Loucy (cell line): Measurements from ENCODE around the gene SFRP5.

Experiments
- H2AFZ ChIP-seq: fragments of 200-600 bp; sonication (generic); 2 replicates; pipeline ENCODE4 v1.6.0; 2016; ENCODE audit warnings: antibody characterized with exemption, mild to moderate bottlenecking, low read length, moderate library complexity
- H3F3A ChIP-seq: fragments of 200-600 bp; 2 replicates; pipeline ENCODE4 v1.6.0; 2016; ENCODE audit warnings: antibody characterized with exemption, low read depth, mild to moderate bottlenecking
- H3K27me3 ChIP-seq: fragments of 200-600 bp; sonication (generic); 2 replicates; pipeline ENCODE4 v1.6.1; 2014; ENCODE audit warnings: low read length, mild to moderate bottlenecking; ENCODE audit not compliant: insufficient read depth, poor library complexity, severe bottlenecking
- H3K36me3 ChIP-seq: fragments of 200-600 bp; sonication (generic); 2 replicates; pipeline ENCODE4 v1.6.1; 2016; ENCODE audit warnings: low read length; ENCODE audit not compliant: insufficient read depth
- H3K4me1 ChIP-seq: fragments of 200-600 bp; sonication (generic); 2 replicates; pipeline ENCODE4 v1.5.1; 2014; ENCODE audit warnings: low read length, mild to moderate bottlenecking; ENCODE audit not compliant: insufficient read depth, poor library complexity, severe bottlenecking
- H3K4me2 ChIP-seq: fragments of 200-600 bp; sonication (generic); 2 replicates; pipeline ENCODE4 v1.6.0; 2014; ENCODE audit warnings: antibody characterized with exemption, low read length, low read depth, mild to moderate bottlenecking; ENCODE audit not compliant: poor library complexity, severe bottlenecking
- H3K4me3 ChIP-seq: fragments of 200-600 bp; sonication (generic); 2 replicates; pipeline ENCODE4 v1.5.1; 2014; ENCODE audit warnings: low read length, mild to moderate bottlenecking, mixed read lengths; ENCODE audit not compliant: poor library complexity, severe bottlenecking
- H3K79me2 ChIP-seq: fragments of 200-600 bp; sonication (generic); 2 replicates; pipeline ENCODE4 v1.6.1; 2014; ENCODE audit warnings: low read length; ENCODE audit not compliant: insufficient read depth
- H3K9ac ChIP-seq: fragments of 200-600 bp; sonication (generic); 2 replicates; pipeline ENCODE4 v1.6.0; 2014; ENCODE audit warnings: mild to moderate bottlenecking, low read depth, low read length, moderate library complexity; ENCODE audit not compliant: poor library complexity, severe bottlenecking
- H3K9me2 ChIP-seq: fragments of 200-600 bp; sonication (generic); replicated peaks from 2 replicates; pipeline ENCODE4 v1.6.1; 2016; ENCODE audit warnings: low read depth, low read length, mixed read lengths
- H3K9me3 ChIP-seq: fragments of 200-600 bp; sonication (generic); 2 replicates; pipeline ENCODE4 v1.6.1; 2014; ENCODE audit warnings: mild to moderate bottlenecking, antibody characterized with exemption, low read length, low read depth; ENCODE audit not compliant: insufficient read depth
- H4K20me1 ChIP-seq: fragments of 200-600 bp; sonication (generic); 2 replicates; pipeline ENCODE4 v1.6.0; 2014; ENCODE audit warnings: antibody characterized with exemption, low read length, mild to moderate bottlenecking; ENCODE audit not compliant: insufficient read depth, poor library complexity, severe bottlenecking
- EZH2phosphoT487 ChIP-seq: fragments of 200-600 bp; IDR thresholded peaks from 2 replicates; pipeline ENCODE4 v1.6.1; 2018; ENCODE audit warnings: antibody characterized with exemption, mild to moderate bottlenecking, moderate library complexity, borderline replicate concordance
- TF ChIP-seq, protein P1 (sequence below): fragments of 200-600 bp; sonication (generic); conservative IDR thresholded peaks from 2 replicates; pipeline ENCODE4 v1.5.1; 2014; ENCODE audit warnings: mild to moderate bottlenecking, antibody characterized with exemption, low read length

SFRP5 gene

DNA sequence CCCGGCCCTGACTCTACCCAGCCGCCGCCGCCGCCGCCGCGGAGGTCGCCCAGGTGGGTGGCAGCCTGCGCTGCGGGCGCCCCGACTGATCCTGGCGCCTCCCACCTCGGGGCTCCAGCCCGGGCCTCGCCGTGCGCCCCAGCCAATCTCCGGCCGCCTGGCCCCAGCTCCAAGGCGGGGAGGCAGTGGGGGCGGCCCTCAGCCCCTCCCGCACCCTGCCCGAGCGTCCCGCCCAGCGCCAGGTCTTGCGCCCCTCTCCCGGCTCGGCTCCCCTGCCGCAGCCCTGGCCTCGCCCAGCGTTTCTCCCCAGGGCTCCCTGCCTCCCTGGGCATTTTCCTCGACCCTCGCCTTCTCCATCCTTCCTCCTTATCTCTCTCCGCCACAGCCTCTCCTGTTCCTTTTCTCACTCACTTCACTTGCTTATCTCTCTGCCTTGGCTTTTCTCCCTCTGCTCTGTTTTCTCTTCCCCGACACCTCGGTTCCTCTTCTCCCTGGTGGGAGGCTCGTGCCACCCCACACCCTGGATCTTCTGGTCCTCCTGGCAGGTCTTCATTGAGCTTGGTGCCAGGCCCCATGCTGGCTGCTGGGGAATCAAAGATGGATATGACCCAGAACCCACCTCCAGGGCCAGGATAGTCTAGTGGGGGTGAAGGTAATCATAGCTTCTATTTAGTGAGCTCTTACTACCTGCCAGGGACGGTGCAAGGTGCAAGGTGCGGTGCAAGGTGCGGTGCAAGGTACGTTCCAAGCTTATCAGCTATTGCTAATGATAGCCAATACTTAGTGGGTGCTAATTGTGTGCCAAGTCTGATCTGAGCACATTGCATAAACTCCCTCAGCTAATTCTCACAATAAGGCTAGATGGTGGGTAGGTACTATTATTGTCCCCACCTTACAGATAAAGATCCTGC is at the start of gene SFRP5:
Gene SFRP5 (minus strand): TSS at position 87 of the 911 bp plus-strand sequence. CDS start 166 bp downstream, outside the sequence.
- H3K9me2 ChIP-seq = no peaks in the 10 kb centered on the region
- H3F3A ChIP-seq = no peaks in the 10 kb centered on the region
- H3K27me3 ChIP-seq = no peaks in the 10 kb centered on the region
- H3K9me3 ChIP-seq = no peaks in the 10 kb centered on the region
- no peaks in the 10 kb centered on the region for H3K79me2 ChIP-seq
- H3K4me3 ChIP-seq = no peak within 1 kb of the TSS
- no peak within 1 kb of the TSS for H3K4me2 ChIP-seq
- no peak within 1 kb of the TSS for H2AFZ ChIP-seq
- no peaks in the 10 kb centered on the region for H4K20me1 ChIP-seq
- TF ChIP-seq, protein P1, sequence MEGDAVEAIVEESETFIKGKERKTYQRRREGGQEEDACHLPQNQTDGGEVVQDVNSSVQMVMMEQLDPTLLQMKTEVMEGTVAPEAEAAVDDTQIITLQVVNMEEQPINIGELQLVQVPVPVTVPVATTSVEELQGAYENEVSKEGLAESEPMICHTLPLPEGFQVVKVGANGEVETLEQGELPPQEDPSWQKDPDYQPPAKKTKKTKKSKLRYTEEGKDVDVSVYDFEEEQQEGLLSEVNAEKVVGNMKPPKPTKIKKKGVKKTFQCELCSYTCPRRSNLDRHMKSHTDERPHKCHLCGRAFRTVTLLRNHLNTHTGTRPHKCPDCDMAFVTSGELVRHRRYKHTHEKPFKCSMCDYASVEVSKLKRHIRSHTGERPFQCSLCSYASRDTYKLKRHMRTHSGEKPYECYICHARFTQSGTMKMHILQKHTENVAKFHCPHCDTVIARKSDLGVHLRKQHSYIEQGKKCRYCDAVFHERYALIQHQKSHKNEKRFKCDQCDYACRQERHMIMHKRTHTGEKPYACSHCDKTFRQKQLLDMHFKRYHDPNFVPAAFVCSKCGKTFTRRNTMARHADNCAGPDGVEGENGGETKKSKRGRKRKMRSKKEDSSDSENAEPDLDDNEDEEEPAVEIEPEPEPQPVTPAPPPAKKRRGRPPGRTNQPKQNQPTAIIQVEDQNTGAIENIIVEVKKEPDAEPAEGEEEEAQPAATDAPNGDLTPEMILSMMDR = no peak
- no peak for TF ChIP-seq EZH2phosphoT487
- no peaks in the 10 kb centered on the region for H3K36me3 ChIP-seq
- no peak within 1 kb of the TSS for H3K9ac ChIP-seq
- H3K4me1 ChIP-seq = peaks cover 22% of the 10 kb centered on the region

GRCh38 chr10:97820096-97820704 is 48.4 kb upstream of the SFRP5 start:
- no peak overlapping the region for H3K4me2 ChIP-seq
- TF ChIP-seq, protein P1 = no peak
- TF ChIP-seq EZH2phosphoT487 = no peak
- H2AFZ ChIP-seq = no peak overlapping the region
- no peaks in the 10 kb centered on the region for H4K20me1 ChIP-seq
- H3K9me2 ChIP-seq = no peaks in the 10 kb centered on the region
- H3K36me3 ChIP-seq = no peaks in the 10 kb centered on the region
- no peak overlapping the region for H3K9ac ChIP-seq
- H3K79me2 ChIP-seq = no peaks in the 10 kb centered on the region
- H3K4me3 ChIP-seq = no peak overlapping the region
- no peaks in the 10 kb centered on the region for H3K9me3 ChIP-seq
- H3K4me1 ChIP-seq = no peaks in the 10 kb centered on the region
- no peaks in the 10 kb centered on the region for H3K27me3 ChIP-seq
- H3F3A ChIP-seq = no peaks in the 10 kb centered on the region

- TF ChIP-seq, protein P1 = no peak
- no peak for TF ChIP-seq EZH2phosphoT487
- H3K4me1 ChIP-seq = no peaks in the 10 kb centered on the region
- H3K4me2 ChIP-seq = no peak overlapping the region
- H2AFZ ChIP-seq = no peak overlapping the region
- no peak overlapping the region for H3K4me3 ChIP-seq
- H4K20me1 ChIP-seq = no peaks in the 10 kb centered on the region
- no peaks in the 10 kb centered on the region for H3K9me3 ChIP-seq
- no peaks in the 10 kb centered on the region for H3K36me3 ChIP-seq
- no peaks in the 10 kb centered on the region for H3K9me2 ChIP-seq
- no peak overlapping the region for H3K9ac ChIP-seq
- no peaks in the 10 kb centered on the region for H3K79me2 ChIP-seq
- H3F3A ChIP-seq = no peaks in the 10 kb centered on the region
- no peaks in the 10 kb centered on the region for H3K27me3 ChIP-seq
These were observed 46.8 kb upstream of the SFRP5 start for GRCh38 chr10:97818572-97818971.
